CD14-positive monocyte (primary cell): Measurements from ENCODE around the gene SH3RF3. TPM values are rescaled to one million over a fixed set of nuclear protein-coding genes. Genes with fewer than 3 reads are reported as not detected.

ENCODE experiments used
- DNase-seq, 3 donors: peaks; one replicate each; pipeline ENCODE4 v3.0.0-alpha.2; 2011 to 2022
- H2AFZ ChIP-seq: 2 replicates; pipeline ENCODE4 v1.6.0; 2012; ENCODE audit warnings: mild to moderate bottlenecking, low read depth, low read length, inconsistent platforms; ENCODE audit not compliant: insufficient read depth, poor library complexity, severe bottlenecking
- H3K27ac ChIP-seq, 2 donors: 1 replicate in 1 of 2; 2 replicates in 1 of 2; pipeline ENCODE4 v1.5.1; 2012 to 2013; ENCODE audit warnings: low read length in 2 of 2, control low read depth in 1 of 2, inconsistent platforms in 1 of 2, low read depth in 1 of 2, mild to moderate bottlenecking in 1 of 2
- H3K27me3 ChIP-seq, 2 donors: one replicate each; pipeline versions ENCODE4 v1.6.0 to v1.6.1; 2011 to 2013; ENCODE audit warnings: low read length in 2 of 2; ENCODE audit not compliant: control insufficient read depth in 2 of 2, insufficient read depth in 2 of 2
- H3K36me3 ChIP-seq, 2 donors: replicated peaks in 1 of 2; 1 replicate in 1 of 2; 2 replicates in 1 of 2; pipeline versions ENCODE4 v1.5.1 to v1.6.1; 2012 to 2013; ENCODE audit warnings: low read length in 2 of 2, control low read depth in 1 of 2, inconsistent platforms in 1 of 2, mild to moderate bottlenecking in 1 of 2; ENCODE audit not compliant: insufficient read depth in 2 of 2, control insufficient read depth in 1 of 2
- H3K4me1 ChIP-seq, 2 donors: 1 replicate in 1 of 2; 2 replicates in 1 of 2; pipeline versions ENCODE4 v1.5.1 to v1.6.1; 2012 to 2013; ENCODE audit warnings: low read length in 2 of 2, control low read depth in 1 of 2, inconsistent platforms in 1 of 2, mild to moderate bottlenecking in 1 of 2, moderate library complexity in 1 of 2; ENCODE audit not compliant: insufficient read depth in 2 of 2, control insufficient read depth in 1 of 2
- H3K4me2 ChIP-seq: replicated peaks from 2 replicates; pipeline ENCODE3; 2012; ENCODE audit warnings: low read length, moderate library complexity, mild to moderate bottlenecking; ENCODE audit not compliant: poor library complexity, severe bottlenecking; ENCODE audit errors: extremely low read depth
- H3K4me3 ChIP-seq, 3 experiments: fragments of 200-600 bp in 1 of 3; sonication (generic) in 1 of 3; replicated peaks in 1 of 3; 1 replicate in 2 of 3; 2 replicates in 1 of 3; pipeline ENCODE4 v1.5.1; 2011 to 2013; ENCODE audit warnings: low read length in 3 of 3, mild to moderate bottlenecking in 3 of 3, control low read depth in 2 of 3, low read depth in 2 of 3, inconsistent platforms in 1 of 3, moderate library complexity in 1 of 3
- H3K79me2 ChIP-seq: 2 replicates; pipeline ENCODE4 v1.6.0; 2012; ENCODE audit warnings: mild to moderate bottlenecking, control low read depth, inconsistent platforms, low read length, moderate library complexity; ENCODE audit not compliant: insufficient read depth
- H3K9ac ChIP-seq: 2 replicates; pipeline ENCODE4 v1.6.0; 2017; ENCODE audit warnings: low read length, mild to moderate bottlenecking; ENCODE audit not compliant: insufficient read depth, poor library complexity, severe bottlenecking
- H3K9me3 ChIP-seq, 2 donors: replicated peaks in 1 of 2; 1 replicate in 1 of 2; 2 replicates in 1 of 2; pipeline versions ENCODE4 v1.5.1 to v1.6.1; 2012 to 2013; ENCODE audit warnings: low read length in 2 of 2, control low read depth in 1 of 2; ENCODE audit not compliant: control insufficient read depth in 1 of 2, insufficient read depth in 1 of 2
- H4K20me1 ChIP-seq: 2 replicates; pipeline ENCODE4 v1.6.0; 2012; ENCODE audit warnings: mild to moderate bottlenecking, low read length, control low read depth, moderate library complexity; ENCODE audit not compliant: insufficient read depth
- H3K27ac Mint-ChIP-seq, 7 donors: one replicate each; pipeline ENCODE4 v1.8.0; 2020; ENCODE audit warnings: mild to moderate bottlenecking in 7 of 7, mixed read lengths in 7 of 7, moderate library complexity in 6 of 7, inconsistent platforms in 2 of 7
- H3K27me3 Mint-ChIP-seq, 3 donors: one replicate each; pipeline ENCODE4 v1.8.0; 2021 to 2022; ENCODE audit warnings: low read depth in 3 of 3, mild to moderate bottlenecking in 3 of 3, mixed read lengths in 3 of 3, moderate library complexity in 3 of 3, inconsistent platforms in 1 of 3
- H3K36me3 Mint-ChIP-seq, 2 donors: one replicate each; pipeline ENCODE4 v1.8.0; 2020; ENCODE audit warnings: mixed read lengths in 2 of 2, inconsistent platforms in 1 of 2, mild to moderate bottlenecking in 1 of 2
- H3K4me1 Mint-ChIP-seq: one replicate; pipeline ENCODE4 v1.8.0; 2020; ENCODE audit warnings: mild to moderate bottlenecking, mixed read lengths
- H3K4me3 Mint-ChIP-seq, 2 donors: one replicate each; pipeline ENCODE4 v1.8.0; 2020; ENCODE audit warnings: mild to moderate bottlenecking in 2 of 2, mixed read lengths in 2 of 2, moderate library complexity in 1 of 2
- H3K9me3 Mint-ChIP-seq, 7 donors: one replicate each; pipeline ENCODE4 v1.8.0; 2020 to 2022; ENCODE audit warnings: mixed read lengths in 7 of 7, mild to moderate bottlenecking in 6 of 7, moderate library complexity in 6 of 7, inconsistent platforms in 2 of 7
- WGBS: methylation state at CpG from one replicate; pipeline ENCODE4 v1.1.5; 2013; ENCODE audit warnings: missing lambda C conversion rate; ENCODE audit not compliant: insufficient coverage; 5-methylcytosine and 5-hydroxymethylcytosine counted together
- intact Hi-C, 2 donors: fragments of 100-400 bp; cut with micrococcal nuclease; formaldehyde crosslinking; loops; one replicate each; pipeline versions ENCODE4 v1.15.0 to v1.15.1; 2023
- polyA plus RNA-seq, 3 donors: library from polyadenylated mRNA; depleted of rRNA in 1 of 3; unstranded in 2 of 3; stranded (reverse) in 1 of 3; fragments of 300-500 nt in 2 of 3; fragments of >200 nt in 1 of 3; fragmentation: Illumina TruSeq in 2 of 3; gene quantifications; 1 replicate in 2 of 3; 2 replicates in 1 of 3; pipeline ENCODE4 v1.2.3, GENCODE V29; 2012 to 2021
- TF ChIP-seq, protein P1 (sequence below): fragments of 200-600 bp; IDR thresholded peaks from one replicate; pipeline ENCODE4 v1.8.0; 2022; ENCODE audit warnings: antibody characterized with exemption, mild to moderate bottlenecking

The SH3RF3 gene
- polyA plus RNA-seq, 3 donors, result 0.25 to 0.75 (median 0.34) TPM

DNA sequence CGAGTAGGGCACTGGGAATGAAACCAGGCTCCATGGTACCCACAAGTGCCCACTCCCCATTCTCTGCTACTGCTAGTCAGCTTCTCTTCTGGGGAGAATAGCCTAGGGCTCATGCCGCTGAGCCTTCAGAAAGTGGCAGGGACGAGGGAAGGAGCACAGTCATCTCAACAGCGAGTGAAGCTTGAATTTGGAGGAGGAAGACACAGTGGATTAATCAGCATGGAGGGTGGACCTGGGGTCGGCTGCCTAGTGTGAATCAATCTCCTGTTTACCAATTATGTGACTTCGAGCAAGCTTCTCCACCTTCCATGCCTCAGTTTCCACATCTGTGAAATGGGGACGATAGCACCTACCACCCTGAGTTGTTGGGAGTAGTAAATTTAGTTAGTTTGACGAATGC, 327.8 kb downstream of the SH3RF3 start:
- TF ChIP-seq, protein P1, sequence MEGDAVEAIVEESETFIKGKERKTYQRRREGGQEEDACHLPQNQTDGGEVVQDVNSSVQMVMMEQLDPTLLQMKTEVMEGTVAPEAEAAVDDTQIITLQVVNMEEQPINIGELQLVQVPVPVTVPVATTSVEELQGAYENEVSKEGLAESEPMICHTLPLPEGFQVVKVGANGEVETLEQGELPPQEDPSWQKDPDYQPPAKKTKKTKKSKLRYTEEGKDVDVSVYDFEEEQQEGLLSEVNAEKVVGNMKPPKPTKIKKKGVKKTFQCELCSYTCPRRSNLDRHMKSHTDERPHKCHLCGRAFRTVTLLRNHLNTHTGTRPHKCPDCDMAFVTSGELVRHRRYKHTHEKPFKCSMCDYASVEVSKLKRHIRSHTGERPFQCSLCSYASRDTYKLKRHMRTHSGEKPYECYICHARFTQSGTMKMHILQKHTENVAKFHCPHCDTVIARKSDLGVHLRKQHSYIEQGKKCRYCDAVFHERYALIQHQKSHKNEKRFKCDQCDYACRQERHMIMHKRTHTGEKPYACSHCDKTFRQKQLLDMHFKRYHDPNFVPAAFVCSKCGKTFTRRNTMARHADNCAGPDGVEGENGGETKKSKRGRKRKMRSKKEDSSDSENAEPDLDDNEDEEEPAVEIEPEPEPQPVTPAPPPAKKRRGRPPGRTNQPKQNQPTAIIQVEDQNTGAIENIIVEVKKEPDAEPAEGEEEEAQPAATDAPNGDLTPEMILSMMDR, result no peak
- H3K27ac Mint-ChIP-seq, result no peak overlapping the region
- peaks cover 0 to 2% (median 2%) of the 10 kb centered on the region in 3 donors for H3K27me3 Mint-ChIP-seq

DNA sequence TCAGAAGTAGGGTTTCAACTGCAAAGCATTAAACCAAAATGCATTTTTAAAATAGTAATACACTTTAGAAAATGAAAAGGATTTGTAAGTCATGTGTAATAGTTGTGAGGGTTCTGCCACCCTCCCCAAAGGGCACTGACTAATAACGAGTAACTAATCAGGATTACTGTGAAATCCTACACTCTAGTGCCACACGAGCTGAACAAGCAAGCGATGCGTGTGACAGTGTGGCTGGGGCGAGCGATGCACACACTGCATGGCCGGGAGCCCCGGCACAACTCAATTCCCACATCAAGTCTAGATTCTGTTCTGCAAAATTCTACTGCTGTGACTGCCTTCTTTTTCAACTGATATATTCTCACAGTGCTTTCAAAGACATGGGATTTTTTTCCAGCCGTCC, 328.4 kb downstream of the SH3RF3 start:
- Histone ChIP-seq H3K27me3 (no peaks in the 10 kb centered on the region), H3K27ac (no peak overlapping the region), H3K9me3 (no peaks in the 10 kb centered on the region), H3K9ac (no peak overlapping the region), H2AFZ (no peak overlapping the region), H3K36me3 (no peaks in the 10 kb centered on the region), H3K4me3 (no peak overlapping the region), H3K4me2 (no peak overlapping the region), H3K4me1 (no peaks in the 10 kb centered on the region), H3K79me2 (no peaks in the 10 kb centered on the region), H4K20me1 (no peaks in the 10 kb centered on the region)
- peaks cover 0 to 2% (median 0%) of the 10 kb centered on the region in 3 donors for H3K27me3 Mint-ChIP-seq
- TF ChIP-seq, protein P1, result no peak
- H3K36me3 Mint-ChIP-seq, result no peaks in the 10 kb centered on the region
- 95% methylated on average over 8 of the region's 9 CpGs for WGBS
- intact Hi-C loops, result no loop called here
- H3K4me3 Mint-ChIP-seq, result no peak overlapping the region
- H3K27ac Mint-ChIP-seq, result no peak overlapping the region
- no peaks in the 10 kb centered on the region for H3K4me1 Mint-ChIP-seq
- no peaks in the 10 kb centered on the region for H3K9me3 Mint-ChIP-seq
- no peak for DNase-seq

More for the DNA sequence above, 327.8 kb downstream of the SH3RF3 start:
- H3K9me3 Mint-ChIP-seq, result no peaks in the 10 kb centered on the region
- H3K4me1 ChIP-seq, result no peaks in the 10 kb centered on the region
- H3K9me3 ChIP-seq, result no peaks in the 10 kb centered on the region
- H4K20me1 ChIP-seq, result no peaks in the 10 kb centered on the region
- no peak overlapping the region for H3K27ac ChIP-seq
- no peak overlapping the region for H2AFZ ChIP-seq
- H3K4me2 ChIP-seq, result no peak overlapping the region
- intact Hi-C loops, result no loop called here
- no peak overlapping the region for H3K4me3 ChIP-seq
- no peaks in the 10 kb centered on the region for H3K36me3 ChIP-seq
- no peak for DNase-seq
- H3K79me2 ChIP-seq, result no peaks in the 10 kb centered on the region
- 95% methylated on average over 2 of the region's 8 CpGs for WGBS
- H3K4me3 Mint-ChIP-seq, result no peak overlapping the region
- no peaks in the 10 kb centered on the region for H3K27me3 ChIP-seq
- no peaks in the 10 kb centered on the region for H3K4me1 Mint-ChIP-seq
- H3K36me3 Mint-ChIP-seq, result no peaks in the 10 kb centered on the region
- no peak overlapping the region for H3K9ac ChIP-seq
